ENCODE results near the gene UBE2R2.

The UBE2R2 gene

DNA sequence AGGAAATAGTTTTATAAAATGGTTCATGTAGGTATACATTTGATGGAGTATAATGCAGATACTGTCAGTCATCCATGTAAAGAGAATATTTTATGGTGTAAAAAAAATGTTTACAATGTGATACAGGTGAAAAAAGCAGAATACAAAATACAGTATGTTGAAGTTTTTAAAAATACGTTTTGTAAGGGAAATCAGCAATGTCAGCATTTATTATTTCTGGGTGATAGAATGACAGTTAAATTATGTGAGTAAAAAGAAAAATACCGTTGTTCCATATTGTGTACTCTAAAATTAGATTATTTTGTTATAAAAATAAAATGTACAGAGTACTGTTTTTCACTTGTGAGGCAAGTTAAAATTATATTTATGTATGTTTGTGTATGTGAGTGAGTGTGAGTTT lies 69.0 kb downstream of the UBE2R2 start:
- no peak for DNase-seq

- no peak for DNase-seq
Observed at GRCh38 chr9:33893861-33894260, 76.9 kb downstream of the UBE2R2 start.

- DNase-seq: no peak
Observed at GRCh38 chr9:33894316-33894715, 77.4 kb downstream of the UBE2R2 start.

GRCh38 chr9:33903157-33903780 lies 86.3 kb downstream of the UBE2R2 start:
- DNase-seq: no peak

DNA sequence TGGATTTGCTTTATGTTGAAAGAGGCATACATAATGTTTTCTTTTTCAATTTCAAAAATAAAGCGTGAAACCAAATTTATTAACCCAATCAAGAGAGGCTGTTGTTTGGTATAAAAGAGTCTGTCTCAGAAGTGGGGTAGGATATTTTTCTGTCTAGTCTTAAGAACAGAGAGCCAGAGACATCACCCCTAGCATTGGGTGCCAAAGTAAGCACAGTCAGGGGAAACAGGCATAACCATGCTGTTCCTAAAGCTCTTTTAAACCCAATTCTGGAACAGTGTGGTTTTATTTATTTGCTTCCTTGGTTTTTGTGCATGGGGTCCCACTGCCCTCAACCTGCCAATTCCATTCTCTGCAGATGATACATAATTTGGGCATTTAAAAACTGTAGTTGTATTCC lies 88.2 kb downstream of the UBE2R2 start:
- no peak for DNase-seq

DNA sequence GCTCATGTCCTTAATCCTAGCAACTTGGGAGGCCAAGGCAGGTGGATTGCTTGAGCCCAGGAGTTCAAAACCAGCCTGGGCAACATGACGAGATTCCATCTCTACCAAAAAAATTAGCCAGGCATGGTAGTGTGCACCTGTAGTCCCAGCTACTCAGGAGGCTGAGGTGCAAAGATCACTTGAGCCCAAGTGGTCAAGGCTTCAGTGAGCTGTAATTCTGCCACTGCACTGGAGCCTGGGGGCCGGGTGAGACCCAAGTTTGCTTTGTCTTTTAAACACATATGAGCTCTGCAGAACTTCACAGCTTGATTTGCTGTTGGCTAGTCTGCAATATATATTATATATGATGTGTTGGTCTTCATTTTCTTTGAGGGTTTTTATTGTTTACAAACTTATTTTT lies 89.8 kb downstream of the UBE2R2 start:
- DNase-seq: no peak

GRCh38 chr9:33907347-33907746 lies 90.4 kb downstream of the UBE2R2 start:
- DNase-seq: no peak

GRCh38 chr9:33908114-33908513 lies 91.2 kb downstream of the UBE2R2 start:
- no peak for DNase-seq

DNA sequence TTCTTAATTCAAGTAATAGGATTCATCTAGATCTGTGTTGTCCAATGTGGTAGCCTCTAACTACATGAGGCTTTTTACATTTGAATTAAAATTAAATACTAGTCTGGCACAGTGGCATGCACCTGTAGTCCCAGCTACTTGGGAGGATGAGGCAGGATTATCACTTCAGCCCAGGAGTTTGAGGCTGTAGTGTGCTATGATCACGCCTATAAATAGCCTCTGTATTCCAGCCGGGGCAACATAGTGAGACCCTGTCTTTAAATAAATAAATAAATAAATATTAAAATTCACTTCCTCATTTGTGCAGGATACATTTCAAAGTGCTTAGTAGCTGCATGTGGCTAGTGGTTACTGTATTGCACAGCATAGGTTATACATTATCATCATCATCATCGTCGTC lies 91.8 kb downstream of the UBE2R2 start:
- DNase-seq: no peak

- DNase-seq: no peak
Observed at GRCh38 chr9:33913541-33913940, 96.6 kb downstream of the UBE2R2 start.

GRCh38 chr9:33914887-33915628 lies 98.1 kb downstream of the UBE2R2 start:
- no peak for DNase-seq

GRCh38 chr9:33917036-33917435 lies 100.1 kb downstream of the UBE2R2 start:
- DNase-seq: no peak

DNA sequence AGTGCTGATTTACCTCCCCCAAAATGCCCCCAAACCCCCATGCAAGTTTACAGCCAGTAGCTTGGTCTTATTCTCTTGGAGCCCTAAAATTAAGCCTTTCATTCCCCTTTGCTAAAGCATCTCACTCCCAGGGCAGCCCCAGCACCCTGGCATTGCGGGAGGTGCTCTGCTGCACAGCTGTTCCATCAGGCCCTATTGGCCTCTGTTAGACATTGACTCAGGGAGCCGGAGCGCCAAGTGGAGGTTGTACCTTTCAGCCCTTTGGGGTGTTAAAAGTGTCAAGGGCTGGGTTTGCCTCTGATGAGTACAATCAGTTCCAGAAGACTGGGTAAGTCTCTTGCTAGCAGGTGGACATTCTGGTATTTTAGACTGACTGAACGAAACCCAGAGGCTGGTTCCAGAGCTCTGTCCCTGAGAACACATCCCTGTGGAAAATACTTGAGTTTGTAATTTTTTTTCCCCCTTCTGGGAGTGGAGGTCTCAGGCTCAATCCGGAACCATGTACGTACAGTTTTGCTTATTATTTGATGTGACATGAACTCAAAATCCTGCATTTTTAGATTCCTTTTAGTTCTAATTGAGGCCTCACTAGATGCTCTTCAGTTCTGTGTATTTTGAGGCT lies 102.4 kb downstream of the UBE2R2 start:
- DNase-seq: no peak

- no peak for DNase-seq
Observed at GRCh38 chr9:33921967-33922895, 105.3 kb downstream of the UBE2R2 start.

- no peak for DNase-seq
Observed at GRCh38 chr9:33923079-33923478, 106.1 kb downstream of the UBE2R2 start.

- DNase-seq: no peak
Observed at GRCh38 chr9:33923998-33924701, 107.2 kb downstream of the UBE2R2 start.

DNA sequence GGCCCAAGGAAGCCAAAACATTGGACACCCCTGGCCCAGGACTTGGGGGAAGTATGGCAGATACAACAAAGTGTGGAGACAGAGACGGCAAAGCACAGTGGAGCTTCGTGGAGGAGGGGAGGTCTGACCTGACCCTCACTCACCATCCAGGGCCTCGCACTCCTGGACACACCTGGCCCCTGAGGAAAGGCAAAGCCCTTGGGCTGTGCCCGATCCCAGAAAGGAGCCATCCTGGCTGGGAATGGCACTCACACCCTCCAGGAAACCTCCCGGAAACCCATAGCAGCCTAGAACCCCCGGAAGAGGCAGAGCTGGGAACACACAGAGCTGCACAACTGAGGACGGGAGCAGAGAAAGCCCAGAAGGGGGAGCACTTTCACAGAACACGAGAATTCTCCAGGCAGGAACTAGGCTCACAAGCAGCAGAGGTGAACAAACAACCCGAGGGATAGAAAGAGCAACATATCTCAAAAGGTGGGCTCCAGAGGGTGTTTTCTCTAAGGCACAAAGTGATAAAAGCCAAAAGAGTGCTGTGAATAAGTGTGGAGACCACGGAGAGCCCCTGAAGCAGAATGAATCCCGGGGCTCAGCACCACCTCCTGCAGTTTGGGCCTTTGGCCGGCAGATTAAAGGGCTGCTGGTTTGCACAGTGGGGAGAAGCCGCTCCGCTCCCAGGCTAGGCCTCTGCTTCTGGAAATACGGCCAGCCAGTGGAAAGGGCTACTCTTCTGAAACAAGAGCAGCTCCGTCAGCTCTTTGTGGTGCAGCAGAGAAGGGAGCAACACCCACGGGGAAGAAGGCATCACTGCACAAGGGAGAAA lies 108.2 kb downstream of the UBE2R2 start:
- no peak for DNase-seq

GRCh38 chr9:33926746-33927485 lies 110.0 kb downstream of the UBE2R2 start:
- DNase-seq: no peak

DNA sequence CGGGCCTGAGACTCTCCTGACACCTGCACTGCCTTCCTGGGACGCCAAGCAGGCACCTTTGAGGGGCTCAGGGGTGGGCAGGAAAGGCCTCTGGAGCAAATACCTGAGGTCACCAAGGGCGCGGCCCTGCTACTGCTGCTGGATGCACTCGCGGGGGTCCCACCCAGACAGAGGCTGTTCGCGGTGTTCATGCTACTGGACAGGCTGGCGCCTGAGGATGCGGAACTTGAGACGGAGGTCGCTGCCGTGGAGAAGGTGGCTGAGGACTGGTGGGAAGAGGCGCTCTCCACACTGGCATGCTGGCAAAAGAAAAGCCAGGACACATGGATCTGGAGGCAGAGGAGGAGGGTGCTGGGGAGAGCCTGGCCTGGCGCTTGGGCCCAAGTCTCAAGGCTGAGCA lies 110.7 kb downstream of the UBE2R2 start:
- no peak for DNase-seq

GRCh38 chr9:33931326-33931725 lies 114.4 kb downstream of the UBE2R2 start:
- DNase-seq: no peak

Data from cortex of kidney (tissue), 1 donor.